ENCODE data around the gene ROPN1B.

The ROPN1B gene

DNA sequence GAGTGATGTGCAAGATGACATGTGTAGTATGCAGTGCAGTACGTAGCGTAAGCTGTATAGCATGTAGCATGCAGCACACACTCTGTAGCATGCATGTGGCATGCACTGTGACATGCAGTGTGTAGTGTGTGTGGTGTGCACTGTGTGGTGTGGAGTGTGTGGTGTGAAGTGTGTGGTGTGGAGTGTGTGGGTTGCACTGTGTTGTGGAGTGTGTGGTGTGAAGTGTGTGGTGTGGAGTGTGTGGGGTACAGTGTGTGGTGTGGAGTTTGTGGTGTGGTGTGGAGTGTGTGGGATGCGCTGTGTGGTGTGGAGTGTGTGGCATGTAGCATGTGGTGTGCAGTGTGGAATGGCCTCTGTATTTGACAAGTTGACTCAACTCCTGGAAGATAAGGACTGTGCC is 39.2 kb downstream of the ROPN1B start:
- no peak for DNase-seq (ENCODE audit: low read depth)
- TF ChIP-seq, protein P1, sequence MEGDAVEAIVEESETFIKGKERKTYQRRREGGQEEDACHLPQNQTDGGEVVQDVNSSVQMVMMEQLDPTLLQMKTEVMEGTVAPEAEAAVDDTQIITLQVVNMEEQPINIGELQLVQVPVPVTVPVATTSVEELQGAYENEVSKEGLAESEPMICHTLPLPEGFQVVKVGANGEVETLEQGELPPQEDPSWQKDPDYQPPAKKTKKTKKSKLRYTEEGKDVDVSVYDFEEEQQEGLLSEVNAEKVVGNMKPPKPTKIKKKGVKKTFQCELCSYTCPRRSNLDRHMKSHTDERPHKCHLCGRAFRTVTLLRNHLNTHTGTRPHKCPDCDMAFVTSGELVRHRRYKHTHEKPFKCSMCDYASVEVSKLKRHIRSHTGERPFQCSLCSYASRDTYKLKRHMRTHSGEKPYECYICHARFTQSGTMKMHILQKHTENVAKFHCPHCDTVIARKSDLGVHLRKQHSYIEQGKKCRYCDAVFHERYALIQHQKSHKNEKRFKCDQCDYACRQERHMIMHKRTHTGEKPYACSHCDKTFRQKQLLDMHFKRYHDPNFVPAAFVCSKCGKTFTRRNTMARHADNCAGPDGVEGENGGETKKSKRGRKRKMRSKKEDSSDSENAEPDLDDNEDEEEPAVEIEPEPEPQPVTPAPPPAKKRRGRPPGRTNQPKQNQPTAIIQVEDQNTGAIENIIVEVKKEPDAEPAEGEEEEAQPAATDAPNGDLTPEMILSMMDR (conservative IDR thresholded peaks at IDR 0.05; ENCODE audit: low read length) = no peak
- no peak overlapping the region for H3K4me3 ChIP-seq (ENCODE audit: low read length)

DNA sequence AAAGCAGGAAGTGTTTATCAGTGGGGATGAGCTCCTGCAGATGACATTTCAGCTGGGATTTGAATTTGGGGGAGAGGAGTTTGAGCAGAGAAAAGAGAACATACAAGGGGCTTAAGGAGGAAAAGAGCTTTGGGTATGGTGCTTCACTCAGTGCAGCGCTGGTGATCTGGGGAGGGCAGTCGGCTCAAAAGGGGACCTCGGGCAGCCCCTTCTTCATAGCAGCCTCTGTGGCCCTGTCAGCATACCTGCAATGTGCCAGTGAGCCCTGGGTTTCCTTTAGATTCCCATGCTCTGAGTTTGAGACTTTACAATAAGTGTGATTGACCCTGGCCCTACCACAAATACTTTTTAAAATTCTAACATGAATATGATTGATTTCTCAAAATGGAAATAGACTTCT is 40.2 kb downstream of the ROPN1B start:
- no peak for DNase-seq (ENCODE audit: low read depth)
- TF ChIP-seq, protein P1 (conservative IDR thresholded peaks at IDR 0.05; ENCODE audit: low read length) = no peak
- no peak overlapping the region for H3K4me3 ChIP-seq (ENCODE audit: low read length)

DNA sequence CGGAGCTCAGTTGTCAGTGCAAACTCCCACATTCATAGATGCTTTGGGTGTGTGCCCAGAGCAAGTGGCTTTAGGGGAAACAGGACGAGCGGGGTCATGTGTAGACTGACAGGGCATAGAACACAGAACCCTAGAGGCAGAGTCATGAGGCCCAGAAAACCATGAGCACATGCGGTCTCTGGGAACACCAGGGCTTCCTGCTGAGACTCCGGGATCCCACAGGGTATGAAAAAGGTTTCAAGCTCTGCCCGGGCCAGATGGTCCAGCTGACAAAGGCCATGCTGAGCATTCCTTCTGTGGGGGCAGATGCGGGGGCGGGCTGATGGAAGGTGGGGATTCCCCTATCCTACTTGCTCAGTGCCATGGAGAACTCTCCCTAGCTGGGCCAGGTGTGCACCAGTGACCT is 44.8 kb downstream of the ROPN1B start:
- TF ChIP-seq, protein P1 (conservative IDR thresholded peaks at IDR 0.05; ENCODE audit: low read length) = no peak
- H3K4me3 ChIP-seq (ENCODE audit: low read length) = no peak overlapping the region

DNA sequence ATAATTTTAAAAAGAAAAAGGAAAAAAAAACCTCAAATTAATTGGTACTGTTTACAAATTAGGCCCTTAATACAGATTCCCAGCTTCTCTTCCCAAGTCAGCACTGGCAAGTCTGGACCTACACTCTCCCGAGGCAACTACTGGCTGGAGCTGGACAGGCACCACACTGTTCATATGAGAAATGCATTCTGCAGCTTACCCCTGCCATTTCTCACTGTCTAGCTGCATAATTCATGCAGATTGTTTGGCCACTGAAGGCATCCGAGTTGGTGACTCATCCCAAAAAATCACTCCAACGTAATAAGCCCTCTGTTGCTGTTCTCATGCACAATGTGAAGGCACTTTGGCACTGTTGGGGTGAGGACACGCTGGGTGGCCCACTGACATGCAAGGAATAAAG is 45.3 kb downstream of the ROPN1B start:
- DNase-seq (ENCODE audit: low read depth) = peak; percentile 82
- no peak overlapping the region for H3K4me3 ChIP-seq (ENCODE audit: low read length)
- TF ChIP-seq, protein P1 (conservative IDR thresholded peaks at IDR 0.05; ENCODE audit: low read length) = no peak; the same call in 1 of the 2 replicates

More for the DNA sequence above, 44.8 kb downstream of the ROPN1B start:
- DNase-seq (ENCODE audit: low read depth) = no peak

DNA sequence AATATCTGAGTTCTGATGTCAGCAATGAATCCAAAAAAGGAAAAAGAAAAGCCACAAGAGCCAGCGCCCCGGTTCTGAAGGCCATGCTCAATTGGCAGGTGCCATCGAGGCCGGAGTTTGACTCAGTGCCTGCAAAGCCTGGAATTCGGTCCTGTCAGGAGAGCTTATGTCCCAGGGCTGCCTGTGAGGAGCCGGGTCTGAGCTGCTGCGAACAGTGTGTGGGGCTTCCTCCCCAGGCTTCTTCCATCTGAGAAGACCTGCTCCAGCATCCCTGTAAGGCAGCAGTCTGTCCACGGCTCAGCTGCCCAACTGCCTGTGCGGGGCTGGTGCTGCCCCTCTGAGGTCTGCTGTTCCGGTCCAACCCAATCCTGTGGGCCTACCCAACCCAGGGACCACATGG is 46.1 kb downstream of the ROPN1B start:
- DNase-seq (ENCODE audit: low read depth) = no peak
- no peak overlapping the region for H3K4me3 ChIP-seq (ENCODE audit: low read length)
- TF ChIP-seq, protein P1 (conservative IDR thresholded peaks at IDR 0.05; ENCODE audit: low read length) = no peak

DNA sequence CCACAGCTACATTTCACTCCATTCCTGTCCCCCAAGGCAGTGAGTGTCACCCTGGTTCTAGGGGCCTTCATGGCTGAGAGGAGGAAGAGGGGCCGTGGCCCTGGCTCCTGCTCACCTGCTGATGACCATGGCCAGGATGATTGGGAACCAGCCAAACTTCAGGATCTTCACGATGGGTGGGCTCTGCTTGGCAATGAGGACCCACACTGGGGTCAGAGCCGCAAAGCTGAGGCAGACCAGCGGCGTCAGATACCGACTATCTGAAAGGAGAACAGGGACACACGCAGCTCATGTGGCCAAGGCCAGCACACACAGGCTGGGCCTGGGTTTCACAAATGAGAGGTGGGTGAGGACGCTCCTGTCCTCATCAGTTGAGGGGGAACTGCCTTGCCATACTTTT is 47.6 kb downstream of the ROPN1B start:
- DNase-seq (ENCODE audit: low read depth) = no peak
- H3K4me3 ChIP-seq (ENCODE audit: low read length) = no peak overlapping the region
- TF ChIP-seq, protein P1 (conservative IDR thresholded peaks at IDR 0.05; ENCODE audit: low read length) = no peak

DNA sequence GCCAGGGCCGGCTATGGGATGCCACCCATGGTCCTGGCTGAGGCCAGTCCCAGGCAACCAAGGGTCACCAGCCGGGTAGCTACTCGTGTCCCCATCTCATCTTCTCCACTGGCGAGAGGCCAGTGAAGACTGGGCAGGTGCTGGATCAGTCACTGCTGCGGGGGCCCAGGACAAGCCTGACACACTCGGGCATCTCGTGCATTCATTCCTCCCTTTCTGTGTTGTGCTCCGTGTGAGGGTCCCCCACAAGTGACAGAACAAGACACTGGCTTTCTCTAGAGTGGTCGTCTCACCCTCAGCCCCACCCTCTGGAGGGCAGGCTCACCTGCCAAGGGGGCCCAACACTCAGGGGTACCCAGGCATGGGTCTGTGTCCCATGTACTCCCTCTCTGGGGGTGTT is 48.4 kb downstream of the ROPN1B start:
- H3K4me3 ChIP-seq (ENCODE audit: low read length) = no peak overlapping the region
- no peak for DNase-seq (ENCODE audit: low read depth)
- TF ChIP-seq, protein P1 (conservative IDR thresholded peaks at IDR 0.05; ENCODE audit: low read length) = no peak
